ENCODE data around the gene GSK3B.
"Not testable (repeated sequence)": the region's sequence is repeated elsewhere in the genome, so short reads cannot be mapped to it uniquely, and the experiment has no call there.

Gene GSK3B

GRCh38 chr3:119998166-119998565, 96.1 kb downstream of the GSK3B start:
- Histone ChIP-seq H3K36me3 (peaks cover 18% of the 10 kb centered on the region), H3K9me3 (no peaks in the 10 kb centered on the region)
- TF ChIP-seq CTCF (IDR thresholded peaks at IDR 0.05), result no peak

GRCh38 chr3:119990888-119991287, 103.4 kb downstream of the GSK3B start:
- Histone ChIP-seq H3K9me3 (no peaks in the 10 kb centered on the region), H3K27ac (no peak overlapping the region), H3K4me3 (ENCODE audit: low read depth in 1 of 2, low read length in 1 of 2) (no peak overlapping the region), H3K4me1 (ENCODE audit: control insufficient read depth in 1 of 2, insufficient read depth in 1 of 2, low read depth in 1 of 2, low read length in 1 of 2) (peaks cover 24 to 34% of the 10 kb centered on the region in 2 experiments), H3K36me3 (no peaks in the 10 kb centered on the region), H3K27me3 (no peaks in the 10 kb centered on the region)
- TF ChIP-seq CTCF (IDR thresholded peaks at IDR 0.05), result no peak

More at GRCh38 chr3:119998166-119998565, 96.1 kb downstream of the GSK3B start:
- Histone ChIP-seq H3K4me1 (ENCODE audit: control insufficient read depth in 1 of 2, insufficient read depth in 1 of 2, low read depth in 1 of 2, low read length in 1 of 2) (peaks cover 5 to 9% of the 10 kb centered on the region in 2 experiments), H3K27ac (peak overlapping the region; percentile 10), H3K4me3 (ENCODE audit: low read depth in 1 of 2, low read length in 1 of 2) (no peak overlapping the region), H3K27me3 (no peaks in the 10 kb centered on the region)

GRCh38 chr3:119989981-119990655, 104.1 kb downstream of the GSK3B start:
- Histone ChIP-seq H3K9me3 (no peaks in the 10 kb centered on the region), H3K27ac (peak overlapping the region; percentile 39), H3K4me3 (ENCODE audit: low read depth in 1 of 2, low read length in 1 of 2) (no peak overlapping the region), H3K4me1 (ENCODE audit: control insufficient read depth in 1 of 2, insufficient read depth in 1 of 2, low read depth in 1 of 2, low read length in 1 of 2) (peaks cover 24 to 34% of the 10 kb centered on the region in 2 experiments), H3K36me3 (no peaks in the 10 kb centered on the region), H3K27me3 (no peaks in the 10 kb centered on the region)
- TF ChIP-seq CTCF (IDR thresholded peaks at IDR 0.05), result no peak

- H3K4me3 ChIP-seq (ENCODE audit: low read depth in 1 of 2, low read length in 1 of 2); H3K9me3 ChIP-seq; H3K36me3 ChIP-seq; H3K27me3 ChIP-seq; H3K27ac ChIP-seq: not testable (repeated sequence)
- peaks cover 19 to 23% of the 10 kb centered on the region in 2 experiments for H3K4me1 ChIP-seq (ENCODE audit: control insufficient read depth in 1 of 2, insufficient read depth in 1 of 2, low read depth in 1 of 2, low read length in 1 of 2)
Observed at GRCh38 chr3:119986812-119987211, 107.4 kb downstream of the GSK3B start.

- TF ChIP-seq CTCF (IDR thresholded peaks at IDR 0.05), result no peak
- Histone ChIP-seq H3K27me3 (no peaks in the 10 kb centered on the region), H3K36me3 (peaks cover 10% of the 10 kb centered on the region), H3K9me3 (no peaks in the 10 kb centered on the region), H3K4me3 (ENCODE audit: low read depth in 1 of 2, low read length in 1 of 2) (no peak overlapping the region), H3K4me1 (ENCODE audit: control insufficient read depth in 1 of 2, insufficient read depth in 1 of 2, low read depth in 1 of 2, low read length in 1 of 2) (no peaks in the 10 kb centered on the region), H3K27ac (no peak overlapping the region)
Observed at GRCh38 chr3:119981386-119981785, 112.9 kb downstream of the GSK3B start.

GRCh38 chr3:119978554-119979208, 115.6 kb downstream of the GSK3B start:
- Histone ChIP-seq H3K9me3 (no peaks in the 10 kb centered on the region), H3K27me3 (no peaks in the 10 kb centered on the region), H3K36me3 (peaks cover 10% of the 10 kb centered on the region), H3K27ac (no peak overlapping the region), H3K4me3 (ENCODE audit: low read depth in 1 of 2, low read length in 1 of 2) (no peak overlapping the region), H3K4me1 (ENCODE audit: control insufficient read depth in 1 of 2, insufficient read depth in 1 of 2, low read depth in 1 of 2, low read length in 1 of 2) (no peaks in the 10 kb centered on the region)
- no peak for TF ChIP-seq CTCF (IDR thresholded peaks at IDR 0.05)
